Renal pelvis (tissue), 12 donors: ENCODE results near the gene PPP1R12C. TPM values are rescaled to one million over a fixed set of nuclear protein-coding genes. Genes with fewer than 3 reads are reported as not detected.
"Not testable (repeated sequence)": the region's sequence is repeated elsewhere in the genome, so short reads cannot be mapped to it uniquely, and the experiment has no call there.

Source experiments
- DNase-seq: peaks from one replicate; pipeline ENCODE4 v3.0.0-alpha.2; 2013
- long read RNA-seq, 16 experiments: transcript quantifications; one replicate each; lab custom pipeline, GENCODE V29; 2026
- polyA plus RNA-seq, 3 donors: library from polyadenylated mRNA; unstranded; fragments of 120-200 nt; gene quantifications; one replicate each; pipeline ENCODE4 v1.2.1, GENCODE V29; 2013; ENCODE audit not compliant: insufficient read length in 3 of 3

PPP1R12C gene
- 100 to 1,000 TPM in 2 of 3 donors, 10 to 100 TPM in 1; 99.9 to 114 (median 104) TPM for polyA plus RNA-seq
- long read RNA-seq, donor 1, full-length matches to known transcripts, result 7 of 7 reads
- long read RNA-seq, donor 1, partial matches to known transcripts, result 0 of 7 reads
- long read RNA-seq, donor 1, other reads (novel, unspliced or antisense), result 0 of 7 reads
- long read RNA-seq, donor 2, partial matches to known transcripts, result 0 of 4 reads
- long read RNA-seq, donor 2, other reads (novel, unspliced or antisense), result 0 of 4 reads
- long read RNA-seq, donor 3, partial matches to known transcripts, result 0 of 1 reads
- long read RNA-seq, donor 3, other reads (novel, unspliced or antisense), result 0 of 1 reads
- long read RNA-seq, donor 4, partial matches to known transcripts, result 6 of 8 reads
- long read RNA-seq, donor 4, other reads (novel, unspliced or antisense), result 0 of 8 reads
- long read RNA-seq, donor 5, result 0 reads
- long read RNA-seq, donor 6, partial matches to known transcripts, result 5 of 7 reads
- long read RNA-seq, donor 6, other reads (novel, unspliced or antisense), result 0 of 7 reads
- long read RNA-seq, donor 7, full-length matches to known transcripts, result 2 of 16 reads
- long read RNA-seq, donor 7, partial matches to known transcripts, result 14 of 16 reads
- long read RNA-seq, donor 7, other reads (novel, unspliced or antisense), result 0 of 16 reads
- long read RNA-seq, donor 8, partial matches to known transcripts, result 0 of 1 reads
- long read RNA-seq, donor 8, other reads (novel, unspliced or antisense), result 0 of 1 reads
- long read RNA-seq, donor 9, full-length matches to known transcripts, result 2 of 2 reads
- long read RNA-seq, donor 9, partial matches to known transcripts, result 0 of 2 reads
- long read RNA-seq, donor 9, other reads (novel, unspliced or antisense), result 0 of 2 reads
- long read RNA-seq, donor 10, full-length matches to known transcripts, result 2 of 9 reads
- long read RNA-seq, donor 10, partial matches to known transcripts, result 7 of 9 reads
- long read RNA-seq, donor 10, other reads (novel, unspliced or antisense), result 0 of 9 reads
- long read RNA-seq, donor 11, partial matches to known transcripts, result 0 of 1 reads
- long read RNA-seq, donor 11, other reads (novel, unspliced or antisense), result 0 of 1 reads
- long read RNA-seq, donor 12, partial matches to known transcripts, result 0 of 4 reads
- long read RNA-seq, donor 12, other reads (novel, unspliced or antisense), result 0 of 4 reads
- long read RNA-seq, donor 13, result 0 reads
- long read RNA-seq, donor 14, full-length matches to known transcripts, result 4 of 19 reads
- long read RNA-seq, donor 14, partial matches to known transcripts, result 15 of 19 reads
- long read RNA-seq, donor 14, other reads (novel, unspliced or antisense), result 0 of 19 reads
- long read RNA-seq, donor 15, partial matches to known transcripts, result 0 of 5 reads
- long read RNA-seq, donor 15, other reads (novel, unspliced or antisense), result 0 of 5 reads
- long read RNA-seq, donor 16, full-length matches to known transcripts, result 4 of 4 reads
- long read RNA-seq, donor 16, partial matches to known transcripts, result 0 of 4 reads
- long read RNA-seq, donor 16, other reads (novel, unspliced or antisense), result 0 of 4 reads

DNA sequence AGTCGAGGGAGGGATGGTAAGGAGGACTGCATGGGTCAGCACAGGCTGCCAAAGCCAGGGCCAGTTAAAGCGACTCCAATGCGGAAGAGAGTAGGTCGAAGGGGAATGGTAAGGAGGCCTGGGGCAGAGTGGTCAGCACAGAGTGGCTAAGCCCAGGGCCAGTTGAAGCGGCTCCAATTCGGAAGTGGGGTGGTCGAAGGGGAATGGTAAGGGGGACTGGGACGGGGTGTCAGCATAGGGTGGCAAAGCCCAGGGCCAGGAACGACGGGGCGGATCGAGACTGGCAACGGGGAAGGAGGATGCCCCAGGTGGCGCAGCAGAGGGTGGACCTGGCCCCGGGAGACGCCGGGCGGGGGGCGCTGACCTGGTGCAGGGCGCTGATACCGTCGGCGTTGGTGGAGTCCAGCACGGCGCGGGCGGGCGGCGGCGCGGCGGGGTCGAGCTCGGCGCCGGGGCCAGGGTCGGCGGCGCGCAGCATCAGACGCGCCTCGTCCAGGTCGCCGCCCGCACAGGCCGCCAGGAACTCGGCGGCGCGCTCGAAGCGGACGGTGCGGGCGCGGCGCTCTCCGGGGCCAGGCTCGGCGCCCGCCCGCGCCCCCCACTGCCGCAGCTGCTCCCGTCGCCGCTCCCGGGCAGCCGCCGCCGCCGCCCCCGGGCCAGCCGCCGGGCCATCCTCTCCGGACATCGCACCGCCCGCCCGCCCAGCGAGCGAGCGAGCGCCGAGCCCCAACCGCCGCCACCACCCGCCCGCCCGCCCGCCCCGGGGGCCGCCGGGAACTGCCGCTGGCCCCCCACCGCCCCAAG is at the start of gene PPP1R12C:
Gene PPP1R12C, minus strand, starts transcription at position 779 of the 804 bp plus-strand sequence. Its CDS starts 94 bp downstream, at position 685.
- DNase-seq, result no peak

DNA sequence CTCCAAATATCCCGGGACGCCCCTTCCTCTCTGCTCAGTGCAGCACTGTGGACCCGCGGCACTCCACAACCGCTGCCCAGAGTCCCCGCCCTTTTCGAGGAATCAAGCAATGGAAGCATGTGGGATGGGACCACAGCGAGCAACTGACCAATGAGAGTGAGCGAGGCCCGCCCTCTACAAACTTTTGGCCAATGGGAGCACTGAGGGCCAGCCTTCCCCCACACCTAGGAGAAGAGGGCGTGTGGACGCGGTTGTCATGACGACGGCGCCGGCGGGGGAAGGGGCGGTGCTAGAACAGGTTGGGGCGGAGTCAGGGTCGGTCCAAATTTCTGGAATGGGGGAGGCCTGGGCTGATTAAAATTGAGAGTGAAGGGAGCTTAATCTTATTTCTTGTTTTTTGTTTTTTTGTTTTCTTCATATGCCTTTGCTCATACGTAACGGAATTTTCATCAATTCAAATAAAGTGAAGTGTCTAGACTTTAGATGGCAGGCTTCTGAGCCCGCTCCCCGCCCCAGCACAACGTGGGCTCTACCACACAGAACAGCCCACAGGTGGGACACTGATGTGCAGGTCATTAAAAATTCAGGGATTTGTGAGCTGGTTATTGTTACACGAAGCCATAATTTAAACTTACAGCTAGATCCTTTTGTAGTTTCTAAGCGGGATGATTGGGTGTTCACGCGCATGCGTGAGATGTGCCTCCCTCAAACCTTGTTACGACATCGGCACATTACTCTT is 49.3 kb upstream of the PPP1R12C start, which contains the start of gene DNAAF3:
Gene DNAAF3, minus strand, starts transcription at position 84 of the 739 bp plus-strand sequence. CDS start 200 bp downstream, outside the sequence.
- DNase-seq, result peak; percentile 96

DNA sequence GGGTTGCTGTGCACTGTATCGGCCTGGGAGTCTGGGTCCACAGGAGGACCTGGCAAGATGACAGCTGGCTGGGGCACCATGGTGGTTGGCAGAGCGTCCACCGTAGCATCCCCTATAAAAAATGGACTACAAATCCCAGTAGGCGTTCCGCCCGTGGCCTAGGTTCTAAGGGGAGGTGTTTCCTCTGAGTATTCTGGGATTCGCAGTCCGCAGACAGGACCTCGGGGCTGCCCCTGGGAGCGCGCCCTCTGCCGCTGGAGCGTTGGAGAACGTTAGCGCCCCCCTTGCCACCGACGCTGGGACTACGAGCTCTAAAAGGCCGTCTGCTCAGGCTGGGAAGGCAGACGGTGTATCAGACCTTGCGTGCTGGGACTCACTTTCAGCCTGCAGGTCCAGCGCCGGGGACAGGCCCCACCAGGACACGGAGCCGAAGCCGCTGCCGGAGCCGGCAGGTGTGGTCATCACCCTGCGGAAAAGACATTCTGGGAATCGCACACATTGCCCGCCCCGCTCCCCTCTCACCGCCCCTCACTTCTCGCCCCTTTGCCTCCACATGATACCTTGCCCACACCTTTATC is 48.6 kb upstream of the PPP1R12C start:
- DNase-seq, result no peak

DNA sequence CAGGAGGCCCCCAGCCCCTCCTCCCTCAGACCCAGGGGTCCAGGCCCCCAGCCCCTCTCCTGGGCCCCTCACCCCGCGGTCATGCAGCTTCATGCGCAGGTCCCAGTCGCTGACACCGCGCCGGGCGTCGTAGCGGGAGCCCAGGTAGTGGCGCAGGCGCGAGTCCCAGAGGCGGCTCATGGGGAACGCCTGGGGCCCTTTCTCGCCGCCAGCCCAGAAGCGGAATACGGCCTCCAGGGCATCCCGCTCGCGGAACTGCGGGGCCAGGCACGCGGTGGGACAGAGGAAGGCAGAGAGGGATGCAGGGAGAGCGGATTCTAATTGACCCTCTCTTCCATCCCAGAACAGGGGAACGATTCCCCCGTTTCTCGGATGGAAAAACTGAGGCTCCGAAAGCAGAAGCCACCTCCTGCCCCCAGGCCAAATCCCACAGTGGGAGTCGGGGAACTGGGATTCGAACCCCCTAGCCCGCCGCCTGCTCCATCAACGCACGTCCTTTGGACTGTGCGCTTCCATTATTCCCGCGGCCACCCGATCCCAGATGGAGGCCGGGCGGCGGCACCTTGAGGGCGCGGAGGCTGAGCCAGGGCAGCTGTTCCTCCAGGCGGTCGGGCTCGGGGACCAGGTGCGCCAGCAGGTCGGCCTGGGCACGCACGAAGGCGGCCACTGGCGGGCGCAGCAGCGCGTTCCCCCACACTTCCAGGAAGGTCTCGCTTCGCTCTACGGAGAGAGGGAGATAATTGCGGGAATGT is 44.3 kb upstream of the PPP1R12C start:
- no peak for DNase-seq

DNA sequence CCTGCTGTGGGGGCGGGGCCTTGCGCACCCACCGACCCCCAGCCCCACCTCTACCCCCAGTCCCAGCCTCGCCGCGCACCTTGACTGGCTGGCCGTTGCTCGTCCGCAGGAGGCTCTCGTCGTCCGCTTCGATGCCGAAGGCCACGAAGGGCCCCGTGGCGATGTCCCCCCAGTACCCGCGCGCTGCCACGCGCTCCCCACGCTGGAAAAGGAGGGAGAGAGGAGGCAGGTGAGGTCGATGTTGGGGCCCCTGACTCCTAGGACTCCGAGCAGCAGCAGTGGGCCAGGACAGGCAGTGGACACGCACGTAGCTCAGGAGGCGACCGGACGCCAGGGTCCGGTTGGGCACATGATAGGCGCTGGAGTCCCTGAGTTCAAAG is 43.5 kb upstream of the PPP1R12C start:
- DNase-seq, result no peak

DNA sequence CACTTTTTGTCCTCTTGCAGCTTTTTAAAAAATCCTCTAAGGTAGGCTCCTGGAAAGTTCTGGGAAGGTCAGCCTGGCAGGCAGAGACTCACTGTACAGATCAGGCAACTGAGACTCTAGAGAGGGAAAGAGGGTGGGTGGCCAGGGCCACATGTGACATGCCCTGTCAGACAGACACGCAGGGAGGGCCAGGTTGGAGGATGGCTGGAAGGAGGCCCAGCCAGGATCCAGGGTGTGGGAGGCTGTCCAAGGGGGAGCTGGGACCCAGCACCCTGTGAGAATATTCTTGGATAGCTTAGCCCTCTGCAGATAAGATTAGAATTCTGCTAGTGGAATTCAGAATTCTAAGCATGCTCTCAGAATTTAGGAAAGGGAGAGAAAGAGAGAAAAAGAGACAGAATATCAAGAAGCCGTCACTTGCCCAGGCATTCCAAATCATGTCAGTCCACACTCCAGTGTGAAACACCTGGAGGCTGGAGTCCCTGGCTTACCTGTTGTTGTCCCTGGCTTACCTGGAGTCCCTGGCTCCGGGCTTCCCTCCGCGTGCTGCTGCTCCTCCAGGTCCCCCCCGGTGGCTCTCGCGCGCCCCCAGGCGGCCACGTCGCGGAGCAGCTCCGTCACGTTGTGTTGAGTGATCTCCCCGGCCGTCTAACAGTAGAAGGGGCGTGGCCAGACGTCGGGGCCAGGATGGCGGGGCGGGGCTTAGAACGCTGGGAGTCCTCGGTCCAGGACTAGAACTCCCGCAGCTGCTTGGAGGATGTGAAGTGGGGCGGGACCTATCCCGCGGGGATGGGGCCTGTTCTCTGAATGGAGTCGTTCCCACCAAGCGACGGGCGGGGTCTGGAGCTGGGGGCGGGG is 42.9 kb upstream of the PPP1R12C start:
- peak; percentile 77 for DNase-seq

DNA sequence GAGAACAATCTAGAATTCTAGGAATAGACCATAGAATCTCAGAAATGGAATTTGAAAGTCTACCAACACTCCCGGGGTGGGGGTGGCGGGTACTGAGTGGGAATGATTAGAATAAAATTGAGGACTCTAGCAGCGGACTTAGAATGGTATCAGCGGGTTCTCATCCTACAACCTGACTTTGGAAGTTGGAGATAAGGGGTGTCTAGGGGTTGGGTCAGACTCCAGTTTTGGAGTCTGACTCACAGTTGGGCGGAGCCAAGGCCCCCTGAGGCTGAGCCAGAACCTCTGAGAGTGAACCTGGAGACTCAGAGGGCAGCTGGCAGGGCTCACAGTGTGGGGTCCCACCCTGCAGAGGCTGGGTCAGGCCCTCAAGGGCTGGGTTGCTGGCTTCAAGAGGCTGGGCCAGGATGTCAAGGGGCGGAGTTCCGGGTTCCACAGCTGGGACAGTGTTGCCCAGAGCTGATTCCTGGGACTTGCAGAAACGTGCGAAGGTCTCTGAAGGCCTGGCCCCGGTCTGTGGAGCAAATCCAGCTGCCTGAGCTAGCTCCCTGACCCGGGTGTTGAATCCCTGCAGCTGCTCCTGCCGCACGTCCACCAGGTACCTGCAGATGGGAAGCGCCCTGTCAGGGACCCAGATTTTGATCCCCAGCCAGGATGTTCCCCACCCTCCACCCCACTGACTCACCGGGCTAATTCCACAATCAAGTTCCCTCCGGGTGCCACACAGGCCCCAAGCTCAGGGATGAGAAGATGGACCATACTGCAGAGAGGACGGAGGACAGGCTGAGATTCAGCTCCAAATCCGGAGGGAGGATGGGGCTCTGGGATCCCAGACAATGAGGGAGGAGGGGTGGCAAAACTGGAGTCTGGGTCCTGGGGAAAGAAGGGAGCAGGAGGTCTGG is 41.7 kb upstream of the PPP1R12C start:
- no peak for DNase-seq

DNA sequence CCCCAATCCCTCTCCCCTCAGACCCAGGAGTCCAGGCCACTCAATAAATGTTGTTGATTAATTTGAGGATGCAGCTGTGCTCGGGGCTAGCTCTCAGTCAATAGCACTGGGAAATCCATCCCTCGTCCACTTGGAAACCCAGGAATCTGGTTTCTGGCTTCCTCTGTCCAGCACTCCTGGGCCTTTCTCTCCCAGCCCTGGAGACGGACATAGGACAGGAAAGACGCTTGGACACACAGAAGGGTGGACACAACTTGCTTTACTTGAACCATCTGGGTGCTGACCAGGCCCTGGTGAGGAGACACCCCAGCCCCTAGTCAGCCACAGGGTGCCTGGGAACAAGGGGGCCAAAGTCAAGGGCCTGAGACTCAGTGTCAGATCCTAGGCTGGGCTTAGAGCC is 41.0 kb upstream of the PPP1R12C start:
- no peak for DNase-seq

DNA sequence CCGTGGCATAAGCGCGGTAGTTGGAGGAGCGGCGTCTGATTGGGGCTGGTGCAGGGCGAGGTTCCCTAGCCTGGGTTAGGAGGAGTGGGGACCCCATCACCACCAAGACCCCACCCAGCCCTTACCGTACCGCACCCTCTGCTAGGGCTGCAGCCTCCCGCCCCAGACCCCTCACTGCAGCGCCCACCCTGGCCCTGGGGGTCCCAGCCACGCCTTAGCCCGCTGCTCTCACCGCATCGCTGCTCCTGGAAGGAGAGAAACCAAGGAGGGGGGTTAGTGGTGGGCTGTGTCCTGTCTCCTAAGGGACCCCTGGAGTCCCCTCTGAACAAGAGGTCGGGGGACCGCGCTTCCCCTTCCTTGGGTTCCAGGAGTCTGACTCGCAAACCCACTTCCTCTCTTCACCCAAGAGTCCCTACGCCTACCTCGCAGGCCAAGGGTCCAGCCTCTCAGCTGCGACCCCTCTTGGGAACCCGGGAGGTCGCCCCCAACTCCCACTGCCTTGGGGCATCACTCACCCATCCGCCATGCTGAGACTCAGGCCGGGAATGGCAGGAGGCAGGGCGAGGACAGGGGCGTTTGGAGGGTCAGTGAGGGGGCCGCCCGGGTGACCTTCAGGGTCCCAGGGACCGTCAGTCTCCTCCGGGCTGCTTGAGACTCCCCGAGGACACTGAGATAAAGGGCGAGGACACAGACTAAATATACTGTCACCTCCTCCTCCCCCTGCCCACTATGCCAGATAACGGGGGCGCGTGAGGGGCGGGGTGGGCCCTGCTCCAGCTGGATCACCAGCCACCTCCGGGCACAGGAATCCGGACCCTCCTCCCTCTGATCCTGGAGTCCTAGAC is 39.8 kb upstream of the PPP1R12C start, which contains the start of gene TNNI3:
Gene TNNI3, minus strand, starts transcription at position 669 of the 845 bp plus-strand sequence. Its CDS starts 143 bp downstream, at position 526.
- DNase-seq, result no peak

DNA sequence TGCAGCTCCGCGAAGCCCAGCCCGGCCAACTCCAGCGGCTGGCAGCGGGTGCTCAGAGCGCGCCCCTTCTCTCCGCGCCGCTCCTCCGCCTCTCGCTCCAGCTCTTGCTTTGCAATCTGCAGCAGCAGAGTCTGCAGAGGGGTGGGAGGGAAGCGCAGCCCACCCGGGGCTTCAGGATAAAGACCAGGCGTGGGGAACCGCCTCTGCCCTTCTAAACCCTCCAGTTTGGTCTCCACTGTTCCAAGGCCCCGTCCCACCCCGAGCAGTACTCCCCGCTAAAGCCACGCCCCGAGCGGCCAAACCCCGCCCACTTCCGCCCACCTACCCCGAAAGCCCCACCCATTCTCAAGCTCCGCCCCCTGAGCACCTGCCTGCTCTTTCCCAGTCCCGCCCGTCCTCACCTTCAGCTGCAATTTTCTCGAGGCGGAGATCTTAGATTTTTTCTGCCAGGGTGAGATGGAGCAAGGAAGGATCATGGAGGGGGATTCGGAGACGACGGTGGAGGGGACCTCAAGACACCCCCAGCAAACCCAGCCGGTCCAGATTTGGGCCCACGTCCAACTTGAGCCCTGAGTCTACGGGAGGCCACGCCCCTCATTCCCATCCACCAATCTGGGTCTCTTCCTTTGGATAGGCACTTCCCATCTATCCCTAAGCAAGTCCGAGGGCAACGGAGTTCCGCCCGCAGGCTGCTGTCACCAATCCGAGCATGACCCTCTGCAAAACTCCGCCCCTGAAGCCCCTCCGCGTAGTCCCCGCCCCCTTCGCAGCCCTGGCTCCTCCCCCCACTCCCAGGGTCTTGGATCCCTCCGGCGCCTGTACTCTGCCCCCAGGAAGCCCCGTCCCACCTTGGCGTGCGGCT is 39.0 kb upstream of the PPP1R12C start:
- no peak for DNase-seq

DNA sequence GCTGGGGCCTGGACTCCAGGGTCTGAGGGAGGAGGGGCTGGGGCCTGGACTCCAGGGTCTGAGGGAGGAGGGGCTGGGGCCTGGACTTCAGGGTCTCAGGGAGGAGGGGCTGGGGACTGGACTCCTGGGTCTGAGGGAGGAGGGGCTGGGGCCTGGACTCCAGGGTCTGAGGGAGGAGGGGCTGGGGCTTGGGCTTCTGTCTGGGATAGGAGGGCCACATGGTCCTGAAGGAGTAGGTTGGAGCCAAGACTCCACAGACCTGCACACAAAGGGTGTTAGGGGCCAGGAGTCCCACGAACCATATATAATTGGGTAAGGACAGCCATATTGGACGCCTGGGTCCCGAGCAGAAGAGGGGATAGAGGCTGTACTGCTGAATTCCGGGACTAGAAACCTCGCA is 38.3 kb upstream of the PPP1R12C start:
- DNase-seq, result not testable (repeated sequence)

DNA sequence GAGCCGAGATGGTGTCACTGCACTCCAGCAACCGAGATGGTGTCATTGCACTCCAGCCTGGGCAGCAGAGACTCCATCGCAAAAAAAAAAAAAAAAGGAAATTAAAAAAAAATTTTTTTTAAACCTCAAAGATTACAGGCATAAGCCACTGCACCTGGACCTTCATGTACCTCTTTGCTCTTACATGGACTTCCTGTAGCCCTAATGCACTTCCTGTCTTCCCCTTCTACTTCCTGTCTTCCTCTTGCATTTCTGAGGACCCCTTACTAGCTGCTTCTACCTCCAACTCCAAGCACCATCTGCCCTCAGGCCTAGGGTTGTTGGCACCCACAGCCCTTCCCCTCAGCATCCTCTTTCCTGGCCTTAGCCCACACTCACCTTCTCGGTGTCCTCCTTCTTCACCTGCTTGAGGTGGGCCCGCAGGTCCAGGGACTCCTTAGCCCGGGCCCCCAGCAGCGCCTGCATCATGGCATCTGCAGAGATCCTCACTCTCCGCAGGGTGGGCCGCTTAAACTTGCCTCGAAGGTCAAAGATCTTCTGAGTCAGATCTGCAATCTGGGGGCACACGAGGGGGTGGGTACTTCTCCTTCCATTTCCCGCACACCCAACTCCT is 36.3 kb upstream of the PPP1R12C start:
- DNase-seq, result no peak

DNA sequence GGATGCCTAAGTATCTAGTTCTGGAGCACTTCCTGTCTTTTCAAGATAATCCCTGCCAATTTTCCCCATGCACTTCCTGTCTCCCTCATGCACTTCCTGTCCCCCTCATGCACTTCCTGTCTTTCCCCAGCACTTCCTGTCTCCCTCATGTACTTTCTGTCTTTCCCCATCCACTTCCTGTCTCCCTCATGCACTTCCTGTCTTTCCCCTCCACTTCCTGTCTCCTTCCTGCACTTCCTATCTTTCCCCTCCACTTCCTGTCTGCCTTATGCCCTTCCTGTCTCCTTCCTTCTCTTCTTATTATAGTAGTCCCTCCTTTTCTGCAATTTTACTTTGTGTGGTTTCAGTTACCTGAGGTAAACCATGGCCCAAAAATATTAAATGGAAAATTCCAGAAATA is 34.6 kb upstream of the PPP1R12C start:
- no peak for DNase-seq
